ENCODE measurements around the gene SPATA3.

The SPATA3 gene

DNA sequence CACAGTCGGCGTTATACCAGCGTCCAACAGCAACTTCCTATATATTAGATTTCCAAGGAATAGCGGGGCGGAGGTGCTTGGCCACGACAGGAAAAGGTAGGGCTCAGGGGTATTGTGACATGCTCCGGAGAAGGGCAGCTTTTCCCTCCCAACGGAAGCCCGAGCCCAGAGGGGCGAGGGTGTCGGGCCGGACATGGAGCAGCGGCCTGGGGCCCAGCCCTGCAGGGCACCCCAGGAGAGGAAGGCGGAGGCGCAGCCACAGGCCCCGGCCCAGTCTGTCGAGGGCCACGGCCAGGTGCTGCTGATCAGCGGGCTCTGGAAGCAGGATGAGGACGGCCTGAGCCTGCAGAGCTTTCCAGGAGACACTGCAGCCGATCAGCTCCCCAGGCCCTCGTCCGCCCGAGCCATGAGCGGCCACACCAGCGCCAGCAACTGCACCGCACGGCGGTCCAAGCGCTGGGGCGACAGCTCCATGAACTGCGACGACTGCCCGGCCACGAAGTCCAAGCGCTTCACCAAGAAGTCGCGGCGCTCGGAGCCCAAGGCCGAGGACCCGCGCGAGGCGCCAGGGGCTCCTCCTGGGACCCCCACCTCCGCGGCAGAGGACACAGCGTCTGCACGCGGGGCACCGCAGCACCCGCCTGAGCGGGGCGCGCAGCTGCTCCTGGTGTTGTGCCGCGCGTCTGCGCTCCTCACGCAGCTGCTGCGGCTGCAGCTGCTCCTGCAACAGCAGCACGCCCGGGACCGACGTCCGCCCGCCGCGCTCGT, 5.6 kb upstream of the SPATA3 start:
- Histone ChIP-seq H3K4me2 (ENCODE audit: low read depth, low read length) (no peak overlapping the region), H2AFZ (ENCODE audit: low read length) (no peak overlapping the region), H4K20me1 (ENCODE audit: insufficient read depth, low read length) (no peaks in the 10 kb centered on the region), H3K36me3 (replicated peaks; ENCODE audit: insufficient read depth, low read length) (no peaks in the 10 kb centered on the region), H3K9me2 (replicated peaks; ENCODE audit: insufficient read depth, low read length) (no peaks in the 10 kb centered on the region), H3K9ac (ENCODE audit: low read length) (no peak overlapping the region), H3K4me3 (ENCODE audit: low read length) (no peak overlapping the region), H3F3A (ENCODE audit: insufficient read depth, low read length) (no peaks in the 10 kb centered on the region), H3K4me1 (ENCODE audit: low read length) (no peaks in the 10 kb centered on the region), H3K27ac (ENCODE audit: low read length) (no peak overlapping the region), H3K27me3 (replicated peaks; ENCODE audit: insufficient read depth, low read length) (no peaks in the 10 kb centered on the region), H3K9me3 (replicated peaks; ENCODE audit: insufficient read depth, low read length) (no peaks in the 10 kb centered on the region), H3K79me2 (ENCODE audit: low read length) (no peaks in the 10 kb centered on the region)
- TF ChIP-seq EZH2 (optimal IDR thresholded peaks at IDR 0.05; ENCODE audit: low read depth, low read length) (no peak), EZH2phosphoT487 (IDR thresholded peaks at IDR 0.05; ENCODE audit: low read length) (no peak), CTCF (IDR thresholded peaks at IDR 0.05; ENCODE audit: low read length) (no peak)
- DNase-seq: no peak

GRCh38 chr2:230990899-230991150, 5.1 kb upstream of the SPATA3 start:
- Histone ChIP-seq H3K9ac (ENCODE audit: low read length) (no peak overlapping the region), H3K4me1 (ENCODE audit: low read length) (no peaks in the 10 kb centered on the region), H3K9me2 (replicated peaks; ENCODE audit: insufficient read depth, low read length) (no peaks in the 10 kb centered on the region), H3K9me3 (replicated peaks; ENCODE audit: insufficient read depth, low read length) (no peaks in the 10 kb centered on the region), H3F3A (ENCODE audit: insufficient read depth, low read length) (no peaks in the 10 kb centered on the region), H2AFZ (ENCODE audit: low read length) (no peak overlapping the region), H3K27me3 (replicated peaks; ENCODE audit: insufficient read depth, low read length) (no peaks in the 10 kb centered on the region), H3K36me3 (replicated peaks; ENCODE audit: insufficient read depth, low read length) (no peaks in the 10 kb centered on the region), H3K79me2 (ENCODE audit: low read length) (no peaks in the 10 kb centered on the region), H4K20me1 (ENCODE audit: insufficient read depth, low read length) (no peaks in the 10 kb centered on the region), H3K27ac (ENCODE audit: low read length) (no peak overlapping the region), H3K4me2 (ENCODE audit: low read depth, low read length) (no peak overlapping the region), H3K4me3 (ENCODE audit: low read length) (no peak overlapping the region)
- no peak for DNase-seq
- TF ChIP-seq CTCF (IDR thresholded peaks at IDR 0.05; ENCODE audit: low read length) (no peak), EZH2 (optimal IDR thresholded peaks at IDR 0.05; ENCODE audit: low read depth, low read length) (no peak), EZH2phosphoT487 (IDR thresholded peaks at IDR 0.05; ENCODE audit: low read length) (no peak)

- TF ChIP-seq EZH2 (optimal IDR thresholded peaks at IDR 0.05; ENCODE audit: low read depth, low read length) (no peak), CTCF (IDR thresholded peaks at IDR 0.05; ENCODE audit: low read length) (no peak), EZH2phosphoT487 (IDR thresholded peaks at IDR 0.05; ENCODE audit: low read length) (no peak)
These were observed 4.3 kb upstream of the SPATA3 start for GRCh38 chr2:230991598-230991997.

More at GRCh38 chr2:230991598-230991997, 4.3 kb upstream of the SPATA3 start:
- DNase-seq: no peak
- H3K9me3 ChIP-seq (replicated peaks; ENCODE audit: insufficient read depth, low read length): no peaks in the 10 kb centered on the region
- H3K9me2 ChIP-seq (replicated peaks; ENCODE audit: insufficient read depth, low read length): no peaks in the 10 kb centered on the region
- no peaks in the 10 kb centered on the region for H3K27me3 ChIP-seq (replicated peaks; ENCODE audit: insufficient read depth, low read length)
- H3K4me2 ChIP-seq (ENCODE audit: low read depth, low read length): no peak overlapping the region
- H3K9ac ChIP-seq (ENCODE audit: low read length): no peak overlapping the region
- no peaks in the 10 kb centered on the region for H3K36me3 ChIP-seq (replicated peaks; ENCODE audit: insufficient read depth, low read length)
- H3F3A ChIP-seq (ENCODE audit: insufficient read depth, low read length): no peaks in the 10 kb centered on the region
- no peaks in the 10 kb centered on the region for H3K79me2 ChIP-seq (ENCODE audit: low read length)
- no peaks in the 10 kb centered on the region for H3K4me1 ChIP-seq (ENCODE audit: low read length)
- no peak overlapping the region for H3K27ac ChIP-seq (ENCODE audit: low read length)
- H4K20me1 ChIP-seq (ENCODE audit: insufficient read depth, low read length): no peaks in the 10 kb centered on the region
- H2AFZ ChIP-seq (ENCODE audit: low read length): no peak overlapping the region
- no peak overlapping the region for H3K4me3 ChIP-seq (ENCODE audit: low read length)
